ENCODE results near the gene MBOAT1. TPM values are rescaled to one million over a fixed set of nuclear protein-coding genes. Genes with fewer than 3 reads are reported as not detected.

Gene MBOAT1
- total RNA-seq, 1 experiment from 2014 or later, result 6.3 TPM

GRCh38 chr6:20234136-20234535, 21.9 kb upstream of the MBOAT1 start:
- intact Hi-C loops (cut with micrococcal nuclease; ENCODE audit: unreplicated experiment), result no loop called here
- H3K9me3 ChIP-seq (ENCODE audit: low read depth, low read length, poor library complexity, severe bottlenecking), result no peaks in the 10 kb centered on the region
- H3K36me3 ChIP-seq (ENCODE audit: insufficient read depth, low read length, poor library complexity, severe bottlenecking), result no peaks in the 10 kb centered on the region
- no peak for DNase-seq (ENCODE audit: low spot score)
- no peak overlapping the region for H3K4me3 ChIP-seq (ENCODE audit: low read depth, low read length, poor library complexity, severe bottlenecking)
- H3K27me3 ChIP-seq (replicated peaks; ENCODE audit: insufficient read depth, low read depth, low read length, poor library complexity), result no peaks in the 10 kb centered on the region
- ChIA-PET POLR2A (ENCODE audit: low non-redundant PET) (no interaction called here), CTCF (no interaction called here)
- TF ChIP-seq EZH2 (IDR thresholded peaks at IDR 0.05; ENCODE audit: borderline replicate concordance, low read depth, low read length, poor library complexity, severe bottlenecking) (no peak), CTCF (conservative IDR thresholded peaks at IDR 0.05; ENCODE audit: low read depth, low read length) (no peak)
- H3K4me1 ChIP-seq (ENCODE audit: insufficient read depth, low read length, poor library complexity, severe bottlenecking), result no peaks in the 10 kb centered on the region
- H3K27ac ChIP-seq (ENCODE audit: low read depth, low read length, poor library complexity, severe bottlenecking), result no peak overlapping the region
- no TSS peak for BruUV-seq (replicated peaks)

GRCh38 chr6:20233007-20233730, 20.9 kb upstream of the MBOAT1 start:
- TF ChIP-seq EZH2 (IDR thresholded peaks at IDR 0.05; ENCODE audit: borderline replicate concordance, low read depth, low read length, poor library complexity, severe bottlenecking) (no peak), CTCF (conservative IDR thresholded peaks at IDR 0.05; ENCODE audit: low read depth, low read length) (no peak)
- intact Hi-C loops (cut with micrococcal nuclease; ENCODE audit: unreplicated experiment), result no loop called here

GRCh38 chr6:20232188-20232587, 19.9 kb upstream of the MBOAT1 start:
- no peaks in the 10 kb centered on the region for H3K36me3 ChIP-seq (ENCODE audit: insufficient read depth, low read length, poor library complexity, severe bottlenecking)
- H3K4me1 ChIP-seq (ENCODE audit: insufficient read depth, low read length, poor library complexity, severe bottlenecking), result no peaks in the 10 kb centered on the region
- TF ChIP-seq CTCF (conservative IDR thresholded peaks at IDR 0.05; ENCODE audit: low read depth, low read length) (no peak), EZH2 (IDR thresholded peaks at IDR 0.05; ENCODE audit: borderline replicate concordance, low read depth, low read length, poor library complexity, severe bottlenecking) (no peak)
- no peak overlapping the region for H3K27ac ChIP-seq (ENCODE audit: low read depth, low read length, poor library complexity, severe bottlenecking)
- no peaks in the 10 kb centered on the region for H3K9me3 ChIP-seq (ENCODE audit: low read depth, low read length, poor library complexity, severe bottlenecking)
- no TSS peak for BruUV-seq (replicated peaks)
- ChIA-PET CTCF (no interaction called here), POLR2A (ENCODE audit: low non-redundant PET) (no interaction called here)
- no peaks in the 10 kb centered on the region for H3K27me3 ChIP-seq (replicated peaks; ENCODE audit: insufficient read depth, low read depth, low read length, poor library complexity)
- intact Hi-C loops (cut with micrococcal nuclease; ENCODE audit: unreplicated experiment), result no loop called here
- DNase-seq (ENCODE audit: low spot score), result no peak
- H3K4me3 ChIP-seq (ENCODE audit: low read depth, low read length, poor library complexity, severe bottlenecking), result no peak overlapping the region

More at GRCh38 chr6:20233007-20233730, 20.9 kb upstream of the MBOAT1 start:
- ChIA-PET POLR2A (ENCODE audit: low non-redundant PET) (no interaction called here), CTCF (no interaction called here)
- H3K27me3 ChIP-seq (replicated peaks; ENCODE audit: insufficient read depth, low read depth, low read length, poor library complexity), result no peaks in the 10 kb centered on the region
- no peaks in the 10 kb centered on the region for H3K9me3 ChIP-seq (ENCODE audit: low read depth, low read length, poor library complexity, severe bottlenecking)
- DNase-seq (ENCODE audit: low spot score), result no peak
- no peaks in the 10 kb centered on the region for H3K4me1 ChIP-seq (ENCODE audit: insufficient read depth, low read length, poor library complexity, severe bottlenecking)
- no TSS peak for BruUV-seq (replicated peaks)
- no peaks in the 10 kb centered on the region for H3K36me3 ChIP-seq (ENCODE audit: insufficient read depth, low read length, poor library complexity, severe bottlenecking)
- no peak overlapping the region for H3K27ac ChIP-seq (ENCODE audit: low read depth, low read length, poor library complexity, severe bottlenecking)
- H3K4me3 ChIP-seq (ENCODE audit: low read depth, low read length, poor library complexity, severe bottlenecking), result no peak overlapping the region

Data from A673 (cell line).